NCI-H526 treated with DMSO at 0.1 percent for 48 hours (cell line): ENCODE measurements around the gene IKZF1.

Experiments
- DNase-seq: peaks from one replicate; lab custom pipeline; 2025; lab: John Stamatoyannopoulos, UW

IKZF1 gene

DNA sequence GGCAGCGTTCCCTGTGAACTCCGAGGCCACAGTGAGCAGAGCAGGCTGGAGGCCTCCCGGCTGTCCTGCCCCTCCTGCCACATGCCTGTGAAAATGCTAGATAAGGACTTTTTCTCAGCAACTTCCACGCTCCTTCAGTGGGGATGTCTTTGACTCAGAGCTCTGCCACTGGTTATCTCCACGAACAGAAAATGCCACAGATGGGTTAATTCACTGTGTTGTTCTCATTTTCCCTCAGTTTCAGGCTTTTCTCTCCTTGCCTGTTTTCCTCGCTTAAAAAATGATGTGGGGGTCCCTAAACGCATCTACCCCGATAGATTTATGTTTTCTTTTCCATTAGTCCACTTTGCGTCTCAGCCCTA lies 51.3 kb downstream of the IKZF1 start:
- DNase-seq = no peak

DNA sequence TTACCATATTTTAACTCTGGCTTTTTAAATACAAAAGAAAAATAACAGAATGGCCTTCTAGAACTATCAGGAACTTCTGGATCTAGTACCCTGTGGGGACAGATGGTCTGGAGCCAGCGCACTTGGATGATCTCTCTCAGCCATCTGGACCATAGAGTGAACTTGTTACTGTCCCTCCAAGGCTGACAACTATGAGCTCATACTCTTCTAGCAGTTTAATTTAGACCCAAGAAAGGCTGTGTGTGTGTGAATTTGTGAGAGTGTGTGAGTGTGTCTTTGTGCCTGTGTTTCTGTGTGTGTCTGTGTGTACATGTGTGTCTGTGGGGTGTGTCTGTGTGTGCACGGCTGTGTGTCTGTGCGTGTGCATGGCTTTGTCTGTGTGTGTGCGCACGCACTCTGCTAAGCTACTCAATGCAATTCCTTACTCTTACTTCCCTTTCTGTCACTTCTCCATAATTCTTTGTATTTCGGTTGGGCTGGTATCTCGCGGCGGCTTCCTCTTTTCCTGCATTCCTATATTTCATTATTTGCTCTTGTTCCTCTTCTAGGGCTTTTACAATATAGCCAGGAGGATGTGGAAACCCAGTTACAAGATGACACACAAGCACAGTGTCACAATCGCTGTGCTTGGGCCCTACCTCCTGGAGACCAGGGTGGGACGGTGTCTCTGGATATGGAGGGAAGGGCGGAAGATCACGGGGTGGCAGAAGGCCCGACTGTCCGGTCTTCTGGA lies 51.9 kb downstream of the IKZF1 start:
- no peak for DNase-seq

DNA sequence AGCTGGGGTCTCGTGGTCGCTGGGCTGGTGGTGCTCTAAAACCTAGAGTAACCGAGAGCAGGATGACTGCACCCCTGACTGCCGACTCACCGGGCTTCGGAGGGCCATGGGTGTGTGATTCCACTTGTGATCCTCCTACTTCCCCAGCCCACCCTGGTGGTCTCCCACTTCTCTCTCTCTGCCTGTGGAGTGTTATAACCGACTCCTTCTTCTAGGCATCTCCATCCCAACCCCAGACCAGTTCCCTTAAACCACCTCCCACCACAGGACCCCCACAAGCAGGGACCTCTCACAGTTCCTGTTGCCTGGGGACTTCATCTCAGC lies 52.4 kb downstream of the IKZF1 start:
- DNase-seq = no peak

DNA sequence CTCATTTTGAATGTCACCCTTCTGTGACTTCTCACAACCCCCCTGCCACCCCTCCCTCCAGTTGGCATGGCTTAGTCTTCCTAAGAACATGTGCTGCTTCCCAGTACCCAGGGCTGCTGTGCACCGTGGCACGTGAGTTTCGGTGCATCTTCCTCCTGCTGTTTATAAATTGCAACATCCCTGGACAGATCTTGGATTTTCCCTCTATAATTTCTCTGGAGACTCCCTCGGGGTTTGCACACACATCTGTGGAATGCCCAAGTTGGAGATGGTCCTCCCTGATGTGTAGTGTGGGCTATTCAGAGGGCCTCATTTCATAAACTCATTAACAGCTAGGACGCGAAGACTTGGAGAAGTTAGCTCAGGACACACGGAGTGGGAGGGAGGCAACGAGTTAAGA lies 52.9 kb downstream of the IKZF1 start:
- no peak for DNase-seq

GRCh38 chr7:50358041-50358705 lies 53.7 kb downstream of the IKZF1 start:
- DNase-seq = no peak

DNA sequence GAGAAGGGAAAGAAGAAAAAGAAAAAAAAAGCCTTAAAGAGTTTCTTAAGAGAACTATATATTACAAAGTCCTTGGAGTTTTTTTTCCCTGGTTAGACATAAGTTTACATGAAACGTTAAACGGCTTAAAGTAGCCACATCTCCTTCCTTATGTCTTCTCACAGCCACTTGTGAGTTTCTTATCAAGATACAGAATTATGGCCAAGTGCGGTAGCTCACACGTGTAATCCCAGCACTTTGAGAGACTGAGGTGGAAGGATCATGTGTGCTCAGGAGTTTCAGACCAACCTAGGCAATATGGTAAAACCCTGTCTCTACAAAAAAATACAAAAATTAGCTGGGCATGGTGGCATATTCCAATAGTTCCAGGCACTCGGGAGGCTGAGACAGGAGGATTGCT lies 54.3 kb downstream of the IKZF1 start:
- DNase-seq = no peak

DNA sequence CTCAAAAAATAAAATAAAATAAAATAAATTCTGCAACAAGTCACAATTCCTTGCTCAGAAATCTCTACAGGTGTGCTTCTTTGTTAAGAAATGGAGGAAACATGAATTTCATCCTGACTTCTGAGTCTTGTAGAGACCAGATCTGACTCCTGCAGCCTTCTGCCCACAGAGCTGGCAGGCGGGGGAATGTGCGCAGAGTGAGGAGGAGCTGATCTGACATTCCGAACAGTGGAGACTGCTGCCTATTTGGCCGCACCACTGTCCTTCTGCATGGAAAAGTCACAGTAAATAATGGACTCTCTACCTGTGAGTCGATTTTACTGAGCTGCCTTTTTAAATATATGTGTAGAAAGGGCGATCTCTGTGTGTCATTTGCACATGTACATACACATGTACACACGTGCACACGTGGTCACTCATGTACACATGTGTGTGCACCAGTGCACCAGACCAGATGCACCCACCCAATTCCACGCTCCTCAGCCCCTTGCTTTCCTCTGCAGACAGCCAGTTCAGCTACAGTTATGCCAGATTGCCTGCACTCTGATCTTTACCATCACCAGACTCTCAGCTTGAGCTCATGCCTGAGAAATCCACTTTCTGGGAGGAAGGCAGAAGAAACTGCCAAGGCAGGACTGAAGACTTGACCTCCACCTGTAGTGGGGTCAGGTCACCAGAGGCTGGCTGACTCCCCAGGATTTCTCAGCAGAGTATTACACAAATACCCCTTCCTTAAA lies 54.9 kb downstream of the IKZF1 start:
- no peak for DNase-seq

DNA sequence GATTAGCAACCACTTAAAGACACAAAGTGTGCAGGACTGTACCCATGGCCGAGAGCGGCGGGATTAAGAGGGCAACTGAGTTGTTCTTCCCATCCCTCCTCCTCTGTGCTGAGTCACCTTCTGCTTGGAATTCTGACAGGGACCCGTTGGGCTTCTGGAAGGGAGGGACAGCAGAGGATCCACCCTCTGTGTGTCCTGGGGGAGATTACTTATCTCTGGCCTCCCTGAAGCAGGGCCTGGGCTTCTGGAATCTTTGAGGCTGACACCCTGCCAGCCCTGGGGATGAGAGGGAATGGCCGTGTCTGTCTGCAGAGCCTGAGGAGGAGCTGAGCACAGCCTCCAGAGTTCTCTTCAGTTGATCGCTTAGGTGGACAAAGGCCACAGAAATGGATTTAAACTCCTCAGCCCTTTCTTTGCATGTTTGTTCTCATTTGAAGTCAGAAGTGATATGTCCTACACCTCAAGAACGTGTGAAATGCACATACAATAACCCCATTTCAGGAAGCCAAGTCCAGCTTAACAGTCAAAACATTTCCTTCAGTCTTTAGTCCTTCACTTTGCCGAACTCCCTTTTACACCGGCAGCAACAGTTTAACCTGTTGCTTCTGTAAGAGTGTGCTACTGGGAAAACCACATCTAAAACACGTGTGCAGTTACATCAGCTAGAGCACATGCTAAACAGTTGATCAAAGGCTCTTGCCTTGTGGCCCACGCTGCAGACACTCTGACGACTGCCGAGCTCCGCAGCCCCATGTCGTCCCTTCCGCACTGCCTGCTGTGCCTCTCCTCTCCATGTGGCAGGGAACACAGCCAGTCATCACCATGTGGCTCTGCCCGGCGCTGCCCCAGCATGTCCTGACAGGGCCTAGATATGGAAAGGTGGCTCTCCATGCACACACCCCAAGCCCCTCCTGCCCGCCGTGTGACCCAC lies 55.7 kb downstream of the IKZF1 start:
- no peak for DNase-seq

GRCh38 chr7:50362142-50362541 lies 57.6 kb downstream of the IKZF1 start:
- no peak for DNase-seq

- no peak for DNase-seq
Observed at GRCh38 chr7:50362712-50363282, 58.3 kb downstream of the IKZF1 start.

- DNase-seq = no peak
Observed at GRCh38 chr7:50363327-50364060, 59.0 kb downstream of the IKZF1 start.

- no peak for DNase-seq
Observed at GRCh38 chr7:50364645-50365044, 60.1 kb downstream of the IKZF1 start.

GRCh38 chr7:50366311-50366710 lies 61.8 kb downstream of the IKZF1 start:
- no peak for DNase-seq

- DNase-seq = no peak
Observed at GRCh38 chr7:50367100-50367499, 62.6 kb downstream of the IKZF1 start.

DNA sequence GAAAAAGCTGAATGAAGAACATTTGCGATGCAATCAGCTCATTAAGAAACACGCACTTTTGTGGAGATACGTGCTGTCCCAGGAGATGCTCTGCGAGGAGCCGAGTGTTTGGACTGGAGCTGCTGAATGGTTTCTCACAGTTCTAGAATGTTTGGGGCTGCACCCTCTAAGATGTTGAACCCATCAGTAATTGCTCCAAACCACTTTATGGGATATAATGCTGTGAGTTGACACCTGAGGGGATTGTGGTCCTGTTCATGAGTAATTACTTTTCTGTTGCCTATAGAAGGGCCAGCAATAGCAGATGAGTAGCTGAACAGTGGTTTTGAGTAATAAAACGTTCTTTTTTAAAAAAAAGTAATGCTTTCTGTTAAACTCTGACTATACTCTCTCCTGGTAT lies 63.1 kb downstream of the IKZF1 start:
- DNase-seq = no peak

DNA sequence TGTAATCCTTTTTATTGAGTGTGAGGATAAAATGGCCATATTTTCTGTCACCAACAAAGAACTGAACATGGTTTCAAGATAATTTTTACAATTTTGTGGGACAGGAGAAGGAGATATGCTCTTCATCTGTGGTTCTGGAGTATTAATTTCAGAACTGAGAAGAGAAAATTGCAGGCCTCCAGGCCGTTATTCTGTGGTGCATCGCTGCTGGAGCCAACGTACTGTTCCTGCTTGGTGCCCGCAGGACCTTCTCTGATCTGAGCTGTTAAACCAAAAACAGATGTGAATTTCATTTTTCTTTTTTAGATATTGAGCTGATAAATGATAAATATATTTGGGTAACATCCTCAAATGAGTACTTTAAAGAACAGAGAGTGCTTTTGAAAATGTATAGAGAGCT lies 63.9 kb downstream of the IKZF1 start:
- no peak for DNase-seq

DNA sequence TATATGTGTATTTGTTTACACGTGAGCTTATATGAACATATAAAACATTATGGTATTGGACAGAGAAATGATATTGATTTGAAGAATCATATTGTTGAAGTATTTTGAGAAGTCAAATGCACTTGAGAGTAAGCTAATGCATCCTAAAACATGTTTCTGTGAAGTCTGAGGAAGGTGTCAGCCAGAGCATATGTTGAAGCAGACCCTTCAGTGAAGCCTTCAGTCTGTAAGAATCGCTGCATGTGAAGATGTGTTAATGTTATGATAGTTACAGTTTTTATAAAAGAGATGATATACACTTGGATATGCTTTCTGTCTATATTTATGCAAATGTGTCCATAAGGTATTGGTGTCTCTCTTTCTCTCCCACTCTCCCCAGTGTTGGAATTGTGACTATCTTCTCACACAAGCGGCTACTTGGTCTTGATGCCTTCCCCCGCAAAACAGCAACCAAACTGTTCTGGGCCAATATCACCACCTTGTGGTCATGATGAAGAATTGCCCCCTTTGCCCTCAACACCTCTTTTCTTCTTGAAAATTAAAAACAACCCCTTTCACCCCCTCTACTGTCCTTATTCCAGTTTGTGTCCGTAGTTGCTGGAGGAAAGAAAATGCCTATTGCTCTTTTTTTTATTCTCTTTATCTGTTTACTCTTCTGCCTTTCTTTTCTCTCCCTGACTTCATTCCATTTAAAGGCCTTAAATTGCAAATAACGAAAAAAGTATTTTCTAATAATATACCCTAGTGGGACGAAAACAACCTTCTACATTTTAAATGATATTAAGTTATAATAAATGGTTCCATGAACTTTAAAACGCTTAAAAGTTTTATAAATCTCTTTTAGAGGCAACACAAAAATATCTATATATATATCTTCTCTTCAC lies 64.9 kb downstream of the IKZF1 start:
- DNase-seq = no peak

- DNase-seq = no peak
Observed at GRCh38 chr7:50370884-50371283, 66.4 kb downstream of the IKZF1 start.

GRCh38 chr7:50371551-50372021 lies 67.1 kb downstream of the IKZF1 start:
- no peak for DNase-seq

- no peak for DNase-seq
Observed at GRCh38 chr7:50372923-50373322, 68.4 kb downstream of the IKZF1 start.
